HG03064 (cell line): ENCODE measurements around the gene MTMR10.
A peak's percentile ranks its signal among the peaks of the same experiment; 100 is the strongest.

Experiments
- ATAC-seq: cut with Tn5 transposase; IDR thresholded peaks from one replicate; pipeline ENCODE4 v1.9.1; 2021; ENCODE audit warnings: low read depth; ENCODE audit not compliant: unreplicated experiment

MTMR10 gene

DNA sequence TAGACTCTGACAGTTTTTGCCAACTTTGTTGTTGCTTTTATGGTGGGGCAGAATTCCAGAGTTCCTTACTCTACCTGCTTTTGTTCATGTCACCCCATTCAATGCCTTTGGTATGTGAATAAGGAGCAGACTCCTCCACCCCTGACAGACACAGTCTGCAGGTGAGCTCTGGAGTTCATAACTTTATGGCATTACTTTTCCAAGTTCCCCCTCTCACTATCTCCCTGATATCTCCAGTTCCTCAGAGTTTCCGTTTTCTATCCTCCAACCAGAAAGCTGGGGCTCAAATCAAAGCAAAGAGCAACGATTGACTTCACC lies 23.1 kb upstream of the MTMR10 start:
- no peak for ATAC-seq

DNA sequence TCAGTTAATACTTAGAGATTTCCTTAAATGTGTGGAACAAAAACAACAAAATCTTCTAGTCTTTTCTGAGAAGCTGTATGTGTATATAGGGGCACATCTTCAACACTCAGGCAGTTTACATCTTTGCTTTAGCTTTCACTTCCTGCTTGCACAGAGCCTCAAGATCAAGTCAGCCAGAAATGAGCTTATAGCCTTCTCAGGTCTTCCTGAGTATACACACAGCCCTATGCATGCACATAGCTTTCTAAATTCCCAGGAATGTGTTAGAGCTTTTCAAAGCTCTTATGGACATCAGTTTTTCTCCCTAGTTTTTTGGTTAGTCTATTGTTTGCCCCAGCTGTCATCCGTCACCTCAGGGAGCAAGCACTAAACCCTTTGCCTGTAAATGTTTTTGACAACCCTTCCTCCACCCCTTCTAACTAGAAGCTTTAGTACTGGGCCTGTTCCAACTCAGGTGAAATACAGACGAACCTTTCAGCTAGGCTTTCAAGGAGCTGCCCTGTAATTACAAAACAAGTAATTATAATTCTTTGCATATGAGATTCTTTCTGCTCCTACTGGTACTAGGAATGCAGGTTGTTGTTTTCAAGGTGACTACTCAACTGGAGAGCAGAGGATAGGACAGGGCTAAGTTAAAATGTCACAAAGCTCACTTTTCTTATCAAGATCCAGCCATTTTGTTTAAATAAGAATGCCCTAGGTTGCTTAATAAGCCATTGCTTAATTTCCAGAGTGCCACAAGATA lies 22.6 kb upstream of the MTMR10 start:
- ATAC-seq: no peak

DNA sequence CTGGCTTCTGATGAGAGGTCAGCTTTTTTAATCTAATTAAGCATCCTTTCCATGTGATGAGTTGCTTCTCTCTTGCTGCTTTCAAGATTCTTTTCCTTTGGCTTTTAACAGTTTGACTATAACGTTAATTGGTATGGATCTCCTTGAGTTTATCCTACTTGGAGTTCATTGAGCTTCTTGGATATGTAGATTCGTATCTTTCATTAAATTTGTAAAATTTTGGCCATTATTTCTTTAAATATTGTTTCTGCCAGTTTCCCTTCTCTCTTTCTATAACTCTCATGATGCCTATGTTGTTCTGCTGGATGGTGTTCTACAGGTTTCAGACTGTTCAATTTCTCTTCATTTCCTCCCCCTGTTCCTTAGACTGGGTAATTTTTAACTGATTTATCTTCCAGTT lies 21.0 kb upstream of the MTMR10 start:
- ATAC-seq: no peak

DNA sequence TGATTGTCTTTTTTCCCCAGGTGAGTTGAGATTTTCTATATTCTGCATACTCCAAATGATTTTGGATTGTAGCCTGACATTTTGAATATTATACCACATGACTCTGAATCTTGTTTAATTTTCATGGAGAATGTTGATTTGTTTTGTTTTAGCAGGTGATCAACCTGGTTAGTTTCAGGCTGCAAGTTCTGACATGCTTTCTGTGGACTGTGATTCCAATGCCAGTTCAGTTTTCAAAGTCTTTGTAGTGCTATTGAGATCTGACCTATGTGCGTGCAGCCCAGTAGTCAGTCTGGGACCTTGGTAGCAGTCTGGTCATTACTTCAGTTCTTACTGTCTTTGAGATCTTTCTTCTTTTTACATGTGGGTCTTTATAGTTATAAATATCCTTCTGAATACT lies 18.6 kb upstream of the MTMR10 start:
- no peak for ATAC-seq

- ATAC-seq: no peak
These were observed 14.2 kb upstream of the MTMR10 start for GRCh38 chr15:31005660-31006059.

DNA sequence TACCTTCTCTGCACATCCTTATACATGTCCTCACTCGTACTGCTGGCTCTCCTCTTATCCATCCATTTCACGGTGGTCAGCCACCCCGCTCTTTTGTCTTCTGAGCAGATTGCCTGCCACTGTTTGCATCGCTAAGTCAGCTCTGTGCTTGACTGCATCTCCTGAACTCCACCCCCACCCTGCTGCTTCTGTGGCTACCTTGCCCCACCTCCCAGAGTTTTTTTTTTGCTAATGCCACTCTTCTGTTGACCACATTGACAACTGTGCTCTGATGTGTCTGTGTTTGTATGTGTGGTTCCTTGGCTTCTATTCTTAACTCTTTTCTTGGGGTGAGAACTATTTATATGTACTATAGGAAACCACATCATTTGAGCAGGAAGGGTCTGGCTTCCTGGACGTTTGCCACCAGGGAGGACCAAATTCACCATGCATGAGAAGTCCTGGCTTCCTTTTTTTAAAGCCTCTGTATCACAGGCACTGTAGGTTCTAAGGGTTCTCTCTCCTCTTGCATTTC lies 12.8 kb upstream of the MTMR10 start:
- peak; percentile 87 for ATAC-seq

DNA sequence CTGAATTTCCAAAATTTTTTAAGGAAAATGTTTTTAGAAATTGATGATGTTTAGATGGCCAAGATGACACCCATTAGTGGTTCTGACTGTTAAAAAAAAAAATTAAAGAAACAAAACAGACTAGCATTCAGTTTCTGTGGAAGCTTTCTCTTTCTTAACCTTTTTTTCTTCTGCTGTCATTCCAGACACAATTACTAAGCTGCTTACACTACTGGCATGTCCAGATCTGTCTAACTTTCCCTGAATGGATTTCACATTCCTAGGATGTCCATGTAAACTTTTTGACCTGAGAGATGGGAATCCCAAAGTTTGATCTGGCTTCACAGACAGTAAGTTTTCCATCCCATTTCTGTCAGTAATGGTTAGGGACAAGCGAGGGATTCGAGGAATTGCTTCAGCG lies 10.3 kb upstream of the MTMR10 start:
- ATAC-seq: no peak

GRCh38 chr15:30999729-31000128 lies 8.3 kb upstream of the MTMR10 start:
- ATAC-seq: no peak

GRCh38 chr15:30997270-30997669 lies 5.8 kb upstream of the MTMR10 start:
- no peak for ATAC-seq

DNA sequence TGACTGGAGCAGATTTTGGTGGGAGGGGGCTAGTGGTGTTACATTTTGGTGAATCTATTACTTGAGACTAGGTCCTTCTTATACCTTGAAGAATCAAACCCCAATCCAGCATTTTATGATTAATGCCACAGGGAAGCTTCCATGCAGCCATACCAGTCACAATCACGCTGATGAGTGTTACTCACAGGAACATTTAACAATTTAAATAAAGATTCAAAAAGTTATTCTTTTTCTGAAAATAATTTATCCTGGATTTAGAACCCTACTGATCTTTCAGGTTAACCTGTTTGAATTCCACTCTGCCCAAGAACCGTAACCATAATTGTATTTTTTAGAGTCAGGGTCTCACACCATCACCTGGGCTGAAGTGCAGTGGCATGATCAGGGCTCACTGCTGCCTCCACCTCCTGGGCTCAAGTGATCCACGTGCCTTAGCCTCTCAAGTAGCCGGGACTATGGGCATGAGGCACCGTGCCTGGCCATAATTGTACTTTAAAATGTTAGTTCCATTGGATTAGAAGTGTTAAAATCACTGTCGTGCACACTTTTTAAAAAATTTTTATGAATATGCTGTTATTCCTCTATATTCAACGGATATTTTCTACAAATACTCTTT lies 929 bp upstream of the MTMR10 start:
- ATAC-seq: no peak

- no peak for ATAC-seq
These were observed 778 bp downstream of the MTMR10 start for GRCh38 chr15:30990446-30991254.

DNA sequence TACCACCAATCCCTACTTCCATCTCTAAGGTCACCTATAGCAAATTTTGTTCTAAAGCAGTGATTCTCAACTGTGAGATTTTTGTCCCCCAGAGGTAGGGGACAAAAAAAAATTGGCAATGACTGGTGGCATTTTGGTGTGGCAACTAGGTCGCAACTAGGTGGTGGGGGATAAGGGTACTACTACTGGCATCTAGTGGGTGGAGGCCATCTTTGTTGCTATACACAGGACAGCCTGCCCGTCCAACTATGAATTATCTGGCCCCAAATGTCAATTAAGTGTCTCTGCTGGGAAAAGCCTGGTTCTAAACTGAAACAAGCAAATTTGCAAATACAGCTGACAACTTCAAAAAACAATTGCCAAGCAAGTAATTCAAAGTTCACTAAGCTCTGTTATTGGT lies 1.4 kb downstream of the MTMR10 start:
- no peak for ATAC-seq

DNA sequence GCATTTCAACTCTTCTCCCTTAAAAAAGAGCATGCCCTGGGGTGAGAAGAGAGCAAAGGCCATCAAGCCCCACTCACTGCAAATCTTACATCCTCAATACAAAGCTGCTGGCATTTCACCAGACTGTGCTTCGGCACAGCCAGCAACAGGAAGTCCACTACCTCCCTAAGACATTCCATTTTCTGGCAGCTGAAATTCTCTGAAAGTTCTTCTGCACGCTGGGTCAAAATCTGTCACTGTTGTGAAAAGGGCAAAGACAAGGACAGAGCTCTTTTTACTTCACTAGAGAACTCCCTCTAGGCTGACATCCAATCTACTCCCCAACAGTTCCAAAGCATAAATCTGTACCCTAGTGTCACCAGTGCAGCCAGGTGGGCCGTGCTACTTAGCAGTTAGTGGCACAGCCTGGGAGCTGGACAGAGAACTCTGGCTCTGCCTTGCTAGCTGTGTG lies 6.3 kb downstream of the MTMR10 start:
- ATAC-seq: no peak

DNA sequence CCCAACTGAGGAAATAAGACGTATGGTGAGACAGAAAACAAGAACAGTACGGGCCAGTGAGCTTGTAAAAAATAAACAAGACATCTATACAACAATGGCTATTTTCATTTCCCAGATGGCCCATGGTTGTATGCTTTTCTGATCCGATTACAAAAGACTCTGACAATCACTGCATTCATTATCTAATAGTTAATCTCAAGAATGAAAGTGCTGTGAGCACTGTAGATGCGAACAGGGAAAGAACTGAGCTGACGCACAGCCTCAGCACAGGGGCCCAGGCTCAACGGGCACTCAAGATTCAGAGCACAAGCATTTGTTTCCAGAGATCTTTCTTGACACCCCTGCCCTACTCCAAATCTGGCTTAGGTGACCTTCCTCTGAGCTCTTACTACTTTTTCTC lies 6.9 kb downstream of the MTMR10 start:
- ATAC-seq: peak; percentile 61

DNA sequence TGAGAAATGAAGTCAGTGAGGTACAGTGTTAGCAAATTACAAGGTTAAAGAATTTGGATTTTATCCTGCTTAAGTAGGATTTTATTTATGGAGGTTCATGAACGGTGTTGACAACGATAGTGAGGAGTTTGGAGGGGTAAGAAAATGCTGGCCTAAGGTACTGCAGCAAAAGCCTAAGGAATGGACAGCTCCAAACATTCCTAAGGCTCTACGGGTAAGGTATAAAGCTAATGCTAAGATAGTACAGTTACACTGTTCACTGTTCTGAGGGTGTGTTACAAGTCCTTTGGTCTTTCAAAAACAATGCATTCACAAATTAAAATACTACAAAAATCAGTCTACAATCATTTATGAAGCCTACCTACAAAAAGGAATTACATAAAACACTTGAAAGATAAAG lies 7.3 kb downstream of the MTMR10 start:
- no peak for ATAC-seq

DNA sequence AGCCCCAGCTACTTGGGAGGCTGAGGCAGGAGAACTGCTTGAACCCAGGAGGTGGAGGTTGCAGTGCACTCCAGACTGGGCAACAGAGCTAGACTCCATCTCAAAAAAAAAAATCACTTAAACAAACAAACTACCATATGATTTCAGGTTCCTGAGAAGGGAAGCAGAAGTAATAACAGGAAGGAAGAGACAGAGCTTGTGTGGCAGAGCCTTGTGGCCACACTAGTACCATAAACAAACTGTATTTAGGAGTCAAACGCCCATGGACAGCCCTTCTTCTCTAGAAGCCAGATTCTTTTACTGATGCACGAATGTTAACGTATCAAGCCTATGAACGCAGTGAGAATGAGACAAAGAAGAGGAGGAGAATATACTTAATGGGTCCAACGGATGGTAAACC lies 12.0 kb downstream of the MTMR10 start:
- no peak for ATAC-seq

- no peak for ATAC-seq
These were observed 13.1 kb downstream of the MTMR10 start for GRCh38 chr15:30978328-30978727.

DNA sequence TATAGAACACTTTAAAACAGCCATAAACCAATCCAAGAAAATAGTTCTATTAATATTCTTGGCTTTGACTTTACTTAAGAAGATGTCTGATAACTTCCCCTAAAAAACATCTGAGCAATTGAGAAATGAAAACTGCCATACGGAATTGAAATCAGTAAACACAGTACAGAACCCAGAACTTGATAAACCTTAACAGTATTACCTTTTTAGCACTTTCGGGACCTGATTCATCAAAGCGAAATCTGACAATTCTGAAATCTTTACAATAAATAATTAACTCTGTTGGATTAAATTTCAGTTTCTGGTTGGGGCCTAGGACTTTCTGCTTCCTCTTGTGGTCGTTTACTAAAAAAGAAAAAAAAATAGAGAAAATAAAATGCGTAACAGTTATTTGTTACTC lies 17.3 kb downstream of the MTMR10 start:
- no peak for ATAC-seq

- no peak for ATAC-seq
These were observed 18.0 kb downstream of the MTMR10 start for GRCh38 chr15:30973379-30973778.

GRCh38 chr15:30969724-30970123 lies 21.7 kb downstream of the MTMR10 start:
- no peak for ATAC-seq

GRCh38 chr15:30963681-30964080 lies 27.7 kb downstream of the MTMR10 start:
- ATAC-seq: no peak

- ATAC-seq: no peak
These were observed 28.8 kb downstream of the MTMR10 start for GRCh38 chr15:30962659-30963058.
